Body of pancreas (tissue), 4 donors: ENCODE measurements around the gene SENP6.

Source experiments
- POLR2A ChIP-seq, 3 donors: fragments of 450-650 bp; IDR thresholded peaks; one replicate each; pipeline ENCODE4 v1.6.1; 2016; ENCODE audit warnings: antibody characterized with exemption in 3 of 3, mild to moderate bottlenecking in 2 of 3
- TF ChIP-seq, protein P1 (sequence below), 7 experiments: fragments of 450-650 bp in 4 of 7; fragments of 200-600 bp in 3 of 7; sonication (generic) in 3 of 7; IDR thresholded peaks; one replicate each; pipeline ENCODE4 v1.5.1; 2016 to 2019; ENCODE audit warnings: antibody characterized with exemption in 7 of 7

DNA sequence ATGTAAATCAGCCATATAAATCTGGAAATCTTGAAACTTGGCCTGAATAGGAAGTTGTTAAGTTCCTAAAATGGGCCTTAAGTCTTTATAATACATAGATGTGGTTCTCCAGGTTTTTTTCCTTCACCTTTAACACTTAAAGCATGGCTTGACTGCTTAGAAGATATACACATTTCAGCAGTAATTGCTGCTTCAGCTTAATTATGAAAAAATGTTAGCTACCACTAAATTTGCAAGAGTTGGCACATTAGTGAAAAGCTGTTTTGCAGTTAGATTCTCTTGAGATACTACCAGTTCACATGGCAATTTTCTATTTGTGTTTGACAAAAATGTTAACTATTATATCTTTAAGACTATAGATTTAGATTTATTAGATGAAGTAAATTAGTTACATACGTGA is 74.7 kb downstream of the SENP6 start:
- TF ChIP-seq, protein P1, sequence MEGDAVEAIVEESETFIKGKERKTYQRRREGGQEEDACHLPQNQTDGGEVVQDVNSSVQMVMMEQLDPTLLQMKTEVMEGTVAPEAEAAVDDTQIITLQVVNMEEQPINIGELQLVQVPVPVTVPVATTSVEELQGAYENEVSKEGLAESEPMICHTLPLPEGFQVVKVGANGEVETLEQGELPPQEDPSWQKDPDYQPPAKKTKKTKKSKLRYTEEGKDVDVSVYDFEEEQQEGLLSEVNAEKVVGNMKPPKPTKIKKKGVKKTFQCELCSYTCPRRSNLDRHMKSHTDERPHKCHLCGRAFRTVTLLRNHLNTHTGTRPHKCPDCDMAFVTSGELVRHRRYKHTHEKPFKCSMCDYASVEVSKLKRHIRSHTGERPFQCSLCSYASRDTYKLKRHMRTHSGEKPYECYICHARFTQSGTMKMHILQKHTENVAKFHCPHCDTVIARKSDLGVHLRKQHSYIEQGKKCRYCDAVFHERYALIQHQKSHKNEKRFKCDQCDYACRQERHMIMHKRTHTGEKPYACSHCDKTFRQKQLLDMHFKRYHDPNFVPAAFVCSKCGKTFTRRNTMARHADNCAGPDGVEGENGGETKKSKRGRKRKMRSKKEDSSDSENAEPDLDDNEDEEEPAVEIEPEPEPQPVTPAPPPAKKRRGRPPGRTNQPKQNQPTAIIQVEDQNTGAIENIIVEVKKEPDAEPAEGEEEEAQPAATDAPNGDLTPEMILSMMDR (IDR thresholded peaks at IDR 0.05) = no peak
- TF ChIP-seq POLR2A (IDR thresholded peaks at IDR 0.05) = no peak
